ENCODE measurements around the gene PARVB.

The PARVB gene

DNA sequence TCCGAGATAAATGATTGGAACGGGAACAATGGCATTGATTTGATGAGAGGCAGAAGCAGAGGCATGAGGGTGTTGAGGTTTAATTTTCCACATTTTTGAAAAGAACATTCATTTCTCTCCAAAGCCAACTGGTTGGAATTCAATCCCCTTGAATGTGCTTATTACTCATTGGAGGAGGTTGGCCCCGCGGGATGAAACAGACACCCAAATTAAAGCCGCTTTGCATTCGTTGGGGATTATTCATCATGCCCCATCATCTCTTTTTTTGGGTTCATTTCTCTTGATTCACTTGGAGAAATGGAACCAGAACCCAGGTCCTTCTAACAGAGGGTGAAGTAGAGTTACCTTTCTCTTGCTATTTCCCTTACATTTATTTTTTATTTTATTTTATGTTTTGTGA is 109.1 kb downstream of the PARVB start (continued):
- TF ChIP-seq, protein P1, sequence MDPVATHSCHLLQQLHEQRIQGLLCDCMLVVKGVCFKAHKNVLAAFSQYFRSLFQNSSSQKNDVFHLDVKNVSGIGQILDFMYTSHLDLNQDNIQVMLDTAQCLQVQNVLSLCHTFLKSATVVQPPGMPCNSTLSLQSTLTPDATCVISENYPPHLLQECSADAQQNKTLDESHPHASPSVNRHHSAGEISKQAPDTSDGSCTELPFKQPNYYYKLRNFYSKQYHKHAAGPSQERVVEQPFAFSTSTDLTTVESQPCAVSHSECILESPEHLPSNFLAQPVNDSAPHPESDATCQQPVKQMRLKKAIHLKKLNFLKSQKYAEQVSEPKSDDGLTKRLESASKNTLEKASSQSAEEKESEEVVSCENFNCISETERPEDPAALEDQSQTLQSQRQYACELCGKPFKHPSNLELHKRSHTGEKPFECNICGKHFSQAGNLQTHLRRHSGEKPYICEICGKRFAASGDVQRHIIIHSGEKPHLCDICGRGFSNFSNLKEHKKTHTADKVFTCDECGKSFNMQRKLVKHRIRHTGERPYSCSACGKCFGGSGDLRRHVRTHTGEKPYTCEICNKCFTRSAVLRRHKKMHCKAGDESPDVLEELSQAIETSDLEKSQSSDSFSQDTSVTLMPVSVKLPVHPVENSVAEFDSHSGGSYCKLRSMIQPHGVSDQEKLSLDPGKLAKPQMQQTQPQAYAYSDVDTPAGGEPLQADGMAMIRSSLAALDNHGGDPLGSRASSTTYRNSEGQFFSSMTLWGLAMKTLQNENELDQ (tag by site-specific recombination; IDR thresholded peaks at IDR 0.05; ENCODE audit: low read depth), result no peak
- TF ChIP-seq ZNF354C (tag by site-specific recombination; IDR thresholded peaks at IDR 0.05; ENCODE audit: borderline replicate concordance, low read depth), result no peak

DNA sequence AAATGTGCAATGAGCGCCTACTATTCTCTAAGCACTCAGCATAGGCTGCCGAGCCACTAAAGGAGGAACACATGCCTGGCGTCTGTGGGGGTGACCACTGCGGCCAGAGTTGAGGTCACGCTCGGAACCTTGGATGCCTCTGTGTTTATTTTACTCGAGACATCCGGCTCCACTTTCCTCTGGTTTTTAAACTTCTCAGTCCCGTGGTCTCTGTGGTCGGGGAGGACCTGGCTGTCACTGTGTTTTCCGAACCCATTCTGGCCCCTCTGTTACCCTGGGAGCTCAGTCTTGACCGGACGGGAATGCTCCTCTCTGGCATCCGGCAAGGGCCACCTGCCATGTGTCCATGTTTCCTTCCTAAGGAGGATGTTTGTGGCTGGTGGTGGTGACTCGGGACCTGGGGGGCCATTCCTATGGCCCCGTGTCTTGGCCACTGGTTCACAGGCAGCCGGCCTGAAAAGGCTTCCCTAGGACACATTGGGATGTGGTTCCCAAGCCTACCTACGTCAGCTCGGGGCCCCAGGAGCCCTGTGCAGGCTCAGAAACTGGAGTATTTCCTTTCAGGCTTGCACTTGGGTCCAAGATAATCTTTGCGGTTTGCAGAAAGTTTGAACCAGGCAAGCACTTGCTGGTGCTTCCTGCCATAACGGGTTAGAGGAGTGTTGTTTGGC is 109.9 kb downstream of the PARVB start:
- ChIA-PET POLR2A (no interaction called here), CTCF (no interaction called here)
- no peak for TF ChIP-seq ZNF830 (tag by site-specific recombination; IDR thresholded peaks at IDR 0.05; ENCODE audit: low read depth)
- TF ChIP-seq, protein P2, sequence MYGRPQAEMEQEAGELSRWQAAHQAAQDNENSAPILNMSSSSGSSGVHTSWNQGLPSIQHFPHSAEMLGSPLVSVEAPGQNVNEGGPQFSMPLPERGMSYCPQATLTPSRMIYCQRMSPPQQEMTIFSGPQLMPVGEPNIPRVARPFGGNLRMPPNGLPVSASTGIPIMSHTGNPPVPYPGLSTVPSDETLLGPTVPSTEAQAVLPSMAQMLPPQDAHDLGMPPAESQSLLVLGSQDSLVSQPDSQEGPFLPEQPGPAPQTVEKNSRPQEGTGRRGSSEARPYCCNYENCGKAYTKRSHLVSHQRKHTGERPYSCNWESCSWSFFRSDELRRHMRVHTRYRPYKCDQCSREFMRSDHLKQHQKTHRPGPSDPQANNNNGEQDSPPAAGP (tag by site-specific recombination; IDR thresholded peaks at IDR 0.05), result no peak
- no peak for TF ChIP-seq ZNF394 (tag by site-specific recombination; IDR thresholded peaks at IDR 0.05; ENCODE audit: borderline replicate concordance)
- TF ChIP-seq ZBTB8A (tag by site-specific recombination; IDR thresholded peaks at IDR 0.05), result no peak
- TF ChIP-seq ZNF473 (tag by site-specific recombination; IDR thresholded peaks at IDR 0.05), result no peak
- TF ChIP-seq MZF1 (tag by site-specific recombination; IDR thresholded peaks at IDR 0.05; ENCODE audit: borderline replicate concordance), result no peak
- TF ChIP-seq, protein P3, sequence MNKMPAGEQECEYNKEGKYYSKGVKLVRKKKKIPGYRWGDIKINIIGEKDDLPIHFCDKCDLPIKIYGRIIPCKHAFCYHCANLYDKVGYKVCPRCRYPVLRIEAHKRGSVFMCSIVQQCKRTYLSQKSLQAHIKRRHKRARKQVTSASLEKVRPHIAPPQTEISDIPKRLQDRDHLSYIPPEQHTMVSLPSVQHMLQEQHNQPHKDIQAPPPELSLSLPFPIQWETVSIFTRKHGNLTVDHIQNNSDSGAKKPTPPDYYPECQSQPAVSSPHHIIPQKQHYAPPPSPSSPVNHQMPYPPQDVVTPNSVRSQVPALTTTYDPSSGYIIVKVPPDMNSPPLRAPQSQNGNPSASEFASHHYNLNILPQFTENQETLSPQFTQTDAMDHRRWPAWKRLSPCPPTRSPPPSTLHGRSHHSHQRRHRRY (tag by site-specific recombination; IDR thresholded peaks at IDR 0.05), result no peak
- no peak for TF ChIP-seq ZBTB20 (tag by site-specific recombination; IDR thresholded peaks at IDR 0.05)
- no peak for TF ChIP-seq ZNF610 (tag by site-specific recombination; IDR thresholded peaks at IDR 0.05; ENCODE audit: borderline replicate concordance)
- no peak for TF ChIP-seq RBAK (tag by site-specific recombination; IDR thresholded peaks at IDR 0.05)
- TF ChIP-seq, protein P4, sequence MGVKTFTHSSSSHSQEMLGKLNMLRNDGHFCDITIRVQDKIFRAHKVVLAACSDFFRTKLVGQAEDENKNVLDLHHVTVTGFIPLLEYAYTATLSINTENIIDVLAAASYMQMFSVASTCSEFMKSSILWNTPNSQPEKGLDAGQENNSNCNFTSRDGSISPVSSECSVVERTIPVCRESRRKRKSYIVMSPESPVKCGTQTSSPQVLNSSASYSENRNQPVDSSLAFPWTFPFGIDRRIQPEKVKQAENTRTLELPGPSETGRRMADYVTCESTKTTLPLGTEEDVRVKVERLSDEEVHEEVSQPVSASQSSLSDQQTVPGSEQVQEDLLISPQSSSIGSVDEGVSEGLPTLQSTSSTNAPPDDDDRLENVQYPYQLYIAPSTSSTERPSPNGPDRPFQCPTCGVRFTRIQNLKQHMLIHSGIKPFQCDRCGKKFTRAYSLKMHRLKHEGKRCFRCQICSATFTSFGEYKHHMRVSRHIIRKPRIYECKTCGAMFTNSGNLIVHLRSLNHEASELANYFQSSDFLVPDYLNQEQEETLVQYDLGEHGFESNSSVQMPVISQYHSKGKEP (tag by site-specific recombination; IDR thresholded peaks at IDR 0.05), result no peak
- TF ChIP-seq SCRT1 (tag by site-specific recombination; IDR thresholded peaks at IDR 0.05; ENCODE audit: borderline replicate concordance), result no peak
- no peak overlapping the region for H3K4me3 ChIP-seq (ENCODE audit: low read depth, low read length)
- H3K27ac ChIP-seq (ENCODE audit: extremely low read depth, low read depth, low read length), result no peak overlapping the region
- H3K36me3 ChIP-seq (ENCODE audit: control insufficient read depth in 2 of 2, insufficient read depth in 1 of 2, low read length in 2 of 2), result peaks cover 0 to 59% of the 10 kb centered on the region in 2 experiments; a peak in 1 of 3 replicates
- H3K9me3 ChIP-seq (ENCODE audit: control insufficient read depth, insufficient read depth, low read depth, low read length), result no peaks in the 10 kb centered on the region; the same call in 1 of the 2 replicates
- H3K4me1 ChIP-seq (ENCODE audit: control insufficient read depth, insufficient read depth, low read length), result no peaks in the 10 kb centered on the region

DNA sequence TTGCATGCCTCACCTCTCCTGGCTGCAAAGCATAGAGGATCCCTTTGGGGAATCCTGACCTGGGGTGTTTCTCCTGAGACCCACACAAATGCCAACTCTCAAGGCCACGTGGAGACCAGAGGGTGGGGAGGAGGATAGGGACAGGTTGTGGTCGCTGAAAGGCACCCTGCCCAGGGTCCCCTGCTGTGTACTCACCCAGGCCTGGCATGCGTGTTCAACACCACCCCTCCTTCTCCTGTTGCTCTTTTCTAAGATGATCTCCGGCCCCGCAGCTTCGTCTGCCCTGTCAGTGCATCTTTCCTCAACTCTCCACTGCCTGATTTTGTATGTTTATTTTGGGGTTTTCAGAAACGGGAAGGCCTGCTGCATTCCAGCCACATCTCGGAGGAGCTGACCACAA is 112.0 kb downstream of the PARVB start:
- Histone ChIP-seq H3K27ac (ENCODE audit: extremely low read depth, low read depth, low read length) (no peak overlapping the region), H3K9me3 (ENCODE audit: control insufficient read depth, insufficient read depth, low read depth, low read length) (no peaks in the 10 kb centered on the region; the same call in 1 of the 2 replicates), H3K4me1 (ENCODE audit: control insufficient read depth, insufficient read depth, low read length) (no peaks in the 10 kb centered on the region), H3K4me3 (ENCODE audit: low read depth, low read length) (no peak overlapping the region), H3K36me3 (ENCODE audit: control insufficient read depth in 2 of 2, insufficient read depth in 1 of 2, low read length in 2 of 2) (peaks cover 0 to 59% of the 10 kb centered on the region in 2 experiments; a peak in 1 of 3 replicates)
- ChIA-PET CTCF (interaction anchor here (1.4 kb wide), 1 partner anchor 50 kb away, joined by 3 read pairs; no protein-coding TSS in a partner anchor), POLR2A (interaction anchor here (0.6 kb wide), 1 partner anchor 345 kb away, joined by 3 read pairs; no protein-coding TSS in a partner anchor)
- TF ChIP-seq ZNF221 (tag by site-specific recombination; IDR thresholded peaks at IDR 0.05; ENCODE audit: borderline replicate concordance) (no peak), ZNF596 (tag by site-specific recombination; IDR thresholded peaks at IDR 0.05) (no peak), ZSCAN23 (tag by site-specific recombination; IDR thresholded peaks at IDR 0.05) (no peak), ZNF473 (tag by site-specific recombination; IDR thresholded peaks at IDR 0.05) (no peak), ZNF48 (tag by site-specific recombination; IDR thresholded peaks at IDR 0.05) (no peak)
- TF ChIP-seq, protein P5, sequence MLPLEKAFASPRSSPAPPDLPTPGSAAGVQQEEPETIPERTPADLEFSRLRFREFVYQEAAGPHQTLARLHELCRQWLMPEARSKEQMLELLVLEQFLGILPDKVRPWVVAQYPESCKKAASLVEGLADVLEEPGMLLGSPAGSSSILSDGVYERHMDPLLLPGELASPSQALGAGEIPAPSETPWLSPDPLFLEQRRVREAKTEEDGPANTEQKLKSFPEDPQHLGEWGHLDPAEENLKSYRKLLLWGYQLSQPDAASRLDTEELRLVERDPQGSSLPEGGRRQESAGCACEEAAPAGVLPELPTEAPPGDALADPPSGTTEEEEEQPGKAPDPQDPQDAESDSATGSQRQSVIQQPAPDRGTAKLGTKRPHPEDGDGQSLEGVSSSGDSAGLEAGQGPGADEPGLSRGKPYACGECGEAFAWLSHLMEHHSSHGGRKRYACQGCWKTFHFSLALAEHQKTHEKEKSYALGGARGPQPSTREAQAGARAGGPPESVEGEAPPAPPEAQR (tag by site-specific recombination; IDR thresholded peaks at IDR 0.05), result no peak
- TF ChIP-seq, protein P6, sequence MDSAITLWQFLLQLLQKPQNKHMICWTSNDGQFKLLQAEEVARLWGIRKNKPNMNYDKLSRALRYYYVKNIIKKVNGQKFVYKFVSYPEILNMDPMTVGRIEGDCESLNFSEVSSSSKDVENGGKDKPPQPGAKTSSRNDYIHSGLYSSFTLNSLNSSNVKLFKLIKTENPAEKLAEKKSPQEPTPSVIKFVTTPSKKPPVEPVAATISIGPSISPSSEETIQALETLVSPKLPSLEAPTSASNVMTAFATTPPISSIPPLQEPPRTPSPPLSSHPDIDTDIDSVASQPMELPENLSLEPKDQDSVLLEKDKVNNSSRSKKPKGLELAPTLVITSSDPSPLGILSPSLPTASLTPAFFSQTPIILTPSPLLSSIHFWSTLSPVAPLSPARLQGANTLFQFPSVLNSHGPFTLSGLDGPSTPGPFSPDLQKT (IDR thresholded peaks at IDR 0.05; ENCODE audit: borderline replicate concordance, low read depth, low read length), result no peak
- TF ChIP-seq, protein P7, sequence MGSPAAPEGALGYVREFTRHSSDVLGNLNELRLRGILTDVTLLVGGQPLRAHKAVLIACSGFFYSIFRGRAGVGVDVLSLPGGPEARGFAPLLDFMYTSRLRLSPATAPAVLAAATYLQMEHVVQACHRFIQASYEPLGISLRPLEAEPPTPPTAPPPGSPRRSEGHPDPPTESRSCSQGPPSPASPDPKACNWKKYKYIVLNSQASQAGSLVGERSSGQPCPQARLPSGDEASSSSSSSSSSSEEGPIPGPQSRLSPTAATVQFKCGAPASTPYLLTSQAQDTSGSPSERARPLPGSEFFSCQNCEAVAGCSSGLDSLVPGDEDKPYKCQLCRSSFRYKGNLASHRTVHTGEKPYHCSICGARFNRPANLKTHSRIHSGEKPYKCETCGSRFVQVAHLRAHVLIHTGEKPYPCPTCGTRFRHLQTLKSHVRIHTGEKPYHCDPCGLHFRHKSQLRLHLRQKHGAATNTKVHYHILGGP (tag by site-specific recombination; IDR thresholded peaks at IDR 0.05), result no peak

Data from HEK293 (cell line).